GM06990 (cell line): Measurements from ENCODE around the gene LIX1.
"Not testable (repeated sequence)": the region's sequence is repeated elsewhere in the genome, so short reads cannot be mapped to it uniquely, and the experiment has no call there.

Experiments used
- DNase-seq: peaks from one replicate; pipeline ENCODE4 v3.0.0-alpha.2; 2011; ENCODE audit not compliant: insufficient read length; ENCODE audit errors: extremely low read depth
- H3K27me3 ChIP-seq: replicated peaks from 2 replicates; pipeline ENCODE4 v1.6.0; 2011; ENCODE audit warnings: low read length; ENCODE audit not compliant: control insufficient read depth, insufficient read depth
- H3K36me3 ChIP-seq: 2 replicates; pipeline ENCODE4 v1.5.1; 2011; ENCODE audit warnings: low read length; ENCODE audit not compliant: control insufficient read depth, insufficient read depth
- H3K4me3 ChIP-seq: replicated peaks from 2 replicates; pipeline ENCODE4 v1.5.1; 2011; ENCODE audit warnings: low read depth, mild to moderate bottlenecking, control low read depth, low read length
- CTCF ChIP-seq: IDR thresholded peaks from 2 replicates; pipeline ENCODE4 v1.5.1; 2011; ENCODE audit warnings: low read length, control low read depth, mild to moderate bottlenecking, inconsistent platforms; ENCODE audit not compliant: insufficient read depth, poor library complexity, severe bottlenecking

LIX1 gene

GRCh38 chr5:97150401-97150800 lies 8.0 kb upstream of the LIX1 start:
- no peak overlapping the region for H3K4me3 ChIP-seq
- no peak for TF ChIP-seq CTCF
- DNase-seq, result no peak
- no peaks in the 10 kb centered on the region for H3K36me3 ChIP-seq
- H3K27me3 ChIP-seq, result no peaks in the 10 kb centered on the region

- Histone ChIP-seq H3K27me3 (no peaks in the 10 kb centered on the region), H3K36me3 (no peaks in the 10 kb centered on the region), H3K4me3 (no peak overlapping the region)
- no peak for TF ChIP-seq CTCF
- no peak for DNase-seq
Observed at GRCh38 chr5:97149709-97150108, 7.3 kb upstream of the LIX1 start.

DNA sequence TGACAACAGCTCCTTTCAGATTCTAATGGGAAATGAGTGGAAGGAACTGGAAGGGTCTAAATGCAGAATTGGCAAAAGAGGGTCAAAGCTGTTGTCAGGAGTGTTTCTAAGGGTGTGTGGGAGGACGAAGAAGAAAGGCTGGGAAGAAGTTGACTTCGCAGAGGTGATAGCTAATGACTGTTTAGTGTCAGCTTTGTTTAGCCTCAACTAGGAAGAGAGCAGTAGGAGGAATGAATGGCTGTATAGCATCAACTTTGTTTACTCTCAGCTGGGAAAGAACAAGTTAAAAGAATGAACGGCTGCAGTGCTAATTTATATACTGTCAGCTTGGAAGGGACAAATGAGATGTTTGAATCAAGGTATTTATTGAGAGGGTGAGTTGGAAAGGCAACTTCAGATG lies 5.9 kb upstream of the LIX1 start:
- TF ChIP-seq CTCF, result no peak
- H3K36me3 ChIP-seq, result no peaks in the 10 kb centered on the region
- DNase-seq, result no peak

DNA sequence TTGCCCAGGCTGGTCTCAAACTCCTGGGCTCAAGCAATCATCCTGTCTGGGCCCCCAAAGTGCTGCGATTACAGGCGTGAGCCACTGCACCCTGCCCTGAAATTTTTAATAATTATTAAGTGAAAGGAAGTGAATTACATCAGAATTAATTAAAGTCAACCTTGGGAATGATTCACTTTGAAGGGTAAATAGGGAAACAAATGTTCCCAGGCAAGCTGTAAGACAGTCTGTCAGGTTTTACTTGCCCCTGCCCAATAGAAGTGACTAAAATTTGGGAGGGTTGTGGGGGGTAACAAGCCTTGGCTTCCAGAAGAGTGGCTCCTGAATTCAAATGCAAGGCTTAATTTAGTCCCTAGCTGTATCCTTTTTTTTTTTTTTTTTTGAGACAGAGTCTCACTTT lies 1.3 kb upstream of the LIX1 start:
- no peak for DNase-seq
- Histone ChIP-seq H3K4me3 (no peak overlapping the region), H3K27me3 (no peaks in the 10 kb centered on the region), H3K36me3 (no peaks in the 10 kb centered on the region)
- TF ChIP-seq CTCF, result no peak

More for the DNA sequence above, 5.9 kb upstream of the LIX1 start:
- H3K4me3 ChIP-seq, result no peak overlapping the region
- H3K27me3 ChIP-seq, result no peaks in the 10 kb centered on the region

- no peak for DNase-seq
- no peak for TF ChIP-seq CTCF
- Histone ChIP-seq H3K27me3 (no peaks in the 10 kb centered on the region), H3K36me3 (no peaks in the 10 kb centered on the region), H3K4me3 (no peak overlapping the region)
Observed at GRCh38 chr5:97141539-97141938, 872 bp downstream of the LIX1 start.

GRCh38 chr5:97141031-97141430 lies 1.4 kb downstream of the LIX1 start:
- TF ChIP-seq CTCF, result no peak
- Histone ChIP-seq H3K4me3 (no peak overlapping the region), H3K36me3 (no peaks in the 10 kb centered on the region), H3K27me3 (no peaks in the 10 kb centered on the region)
- DNase-seq, result no peak

- H3K27me3 ChIP-seq, H3K36me3 ChIP-seq, DNase-seq, H3K4me3 ChIP-seq: not testable (repeated sequence)
Observed at GRCh38 chr5:97140250-97140649, 2.2 kb downstream of the LIX1 start.
